GM12874 (cell line): Measurements from ENCODE around the gene PSMD12.

Source experiments
- CTCF ChIP-seq: IDR thresholded peaks from 2 replicates; pipeline ENCODE4 v1.5.1; 2011; ENCODE audit warnings: low read depth, mild to moderate bottlenecking, control low read depth, low read length, moderate library complexity; ENCODE audit not compliant: insufficient read depth

PSMD12 gene

DNA sequence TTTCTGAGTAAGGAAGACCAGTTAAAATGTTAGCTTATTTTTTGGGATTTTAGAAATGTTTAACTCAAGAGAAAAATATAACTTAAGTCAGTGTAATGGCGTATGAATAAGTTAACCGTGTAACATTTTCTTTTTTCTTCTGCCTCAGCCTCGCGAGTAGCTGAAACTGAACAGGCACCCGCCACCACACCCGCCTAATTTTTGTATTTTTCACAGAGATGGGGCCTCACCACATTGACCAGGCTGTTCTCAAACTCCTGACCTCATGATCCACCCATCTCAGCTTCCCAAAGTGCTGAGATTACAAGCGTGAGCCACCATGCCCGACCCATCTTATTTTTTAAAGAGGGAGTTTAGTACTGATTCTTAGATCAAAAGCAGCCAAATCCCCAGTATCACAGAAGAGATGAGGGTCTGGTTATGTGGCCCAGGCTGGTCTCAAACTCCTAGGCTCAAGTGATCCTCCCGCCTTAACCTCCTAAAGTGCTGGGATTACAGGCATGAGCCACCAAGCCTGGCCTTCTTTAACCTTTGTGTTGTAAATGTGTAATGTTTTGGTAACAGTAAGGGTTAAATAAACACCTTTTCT is 27.5 kb upstream of the PSMD12 start:
- TF ChIP-seq CTCF: no peak

DNA sequence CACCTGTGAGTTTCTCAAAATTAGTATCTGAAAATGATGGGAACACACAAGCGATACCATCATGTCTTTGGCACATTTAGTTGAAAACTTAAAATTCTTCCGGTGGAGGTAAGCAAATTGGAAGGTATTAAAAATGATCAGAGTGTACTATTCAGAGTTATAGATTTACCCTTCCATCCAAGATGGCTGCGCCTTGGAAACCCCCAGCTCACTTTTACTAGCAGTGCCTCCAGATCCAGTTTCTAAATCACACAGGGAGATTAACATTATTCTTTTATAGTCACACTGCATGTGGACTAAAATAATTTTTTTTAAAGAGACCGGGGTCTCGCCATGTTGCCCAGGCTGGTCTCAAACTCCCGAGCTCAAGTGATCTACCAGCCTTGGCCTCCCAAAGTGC is 25.7 kb upstream of the PSMD12 start:
- TF ChIP-seq CTCF: no peak

DNA sequence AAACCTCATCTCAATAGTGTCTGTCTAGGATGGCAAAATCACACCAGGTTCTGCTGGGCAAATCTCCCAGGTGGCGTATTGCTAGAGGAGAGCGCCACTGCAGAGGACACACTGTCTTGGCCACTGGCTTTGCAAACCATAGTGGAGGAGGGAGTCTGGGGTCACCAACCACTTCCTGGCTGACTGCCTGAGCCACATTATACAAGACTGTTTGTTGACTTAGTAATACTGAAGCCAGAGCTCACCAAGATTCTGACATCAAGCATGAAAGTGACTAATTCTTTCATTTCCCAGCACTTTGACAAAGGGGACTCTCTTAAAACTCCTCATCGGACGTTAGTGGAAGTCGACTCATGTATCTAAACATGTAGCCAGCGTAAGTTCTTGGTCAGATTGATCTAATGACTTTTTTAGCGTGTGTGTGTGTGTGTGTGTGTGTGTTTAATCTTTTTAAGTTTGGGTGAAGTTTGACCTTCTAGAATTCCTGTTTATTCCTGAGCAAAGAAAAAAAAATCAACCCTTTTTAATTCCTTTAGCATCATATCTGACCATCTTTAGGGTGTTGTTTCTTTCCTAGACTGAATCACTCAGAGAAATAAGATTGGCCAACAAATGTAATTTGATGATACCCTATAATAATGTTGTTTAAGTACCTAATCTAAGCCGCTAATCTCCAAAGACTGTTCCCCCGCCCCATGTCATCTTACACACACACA is 24.4 kb upstream of the PSMD12 start:
- no peak for TF ChIP-seq CTCF

DNA sequence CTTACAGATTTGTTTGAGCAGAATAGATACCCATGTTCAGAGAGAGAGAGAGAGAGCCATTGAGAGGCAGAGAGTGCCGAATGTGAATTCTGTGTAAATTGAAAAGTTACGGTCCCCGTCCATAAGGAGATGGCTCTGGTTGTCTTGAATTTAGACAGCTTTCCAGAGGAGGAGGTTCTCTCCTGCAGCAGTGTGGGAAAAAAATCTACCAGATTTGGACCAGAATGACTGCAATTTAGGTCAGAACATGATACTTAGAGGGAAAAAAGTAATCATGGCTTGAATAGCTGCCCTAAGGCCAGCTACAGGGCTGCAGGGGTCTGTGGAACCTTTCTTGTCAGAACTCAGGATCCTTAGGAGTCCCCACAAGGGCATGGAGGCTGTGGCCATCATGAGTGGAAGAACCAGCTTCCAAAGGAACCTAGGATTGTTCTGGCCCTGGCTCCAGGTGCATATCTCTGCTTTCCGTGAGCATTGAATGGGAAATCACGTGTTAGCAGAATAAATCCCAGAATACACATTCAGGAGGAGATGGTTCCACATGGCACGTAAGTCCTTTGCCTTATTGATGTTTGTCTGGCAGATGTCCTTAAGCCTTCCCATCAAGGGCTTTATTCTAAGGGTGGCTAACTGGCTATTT is 23.7 kb upstream of the PSMD12 start:
- no peak for TF ChIP-seq CTCF

DNA sequence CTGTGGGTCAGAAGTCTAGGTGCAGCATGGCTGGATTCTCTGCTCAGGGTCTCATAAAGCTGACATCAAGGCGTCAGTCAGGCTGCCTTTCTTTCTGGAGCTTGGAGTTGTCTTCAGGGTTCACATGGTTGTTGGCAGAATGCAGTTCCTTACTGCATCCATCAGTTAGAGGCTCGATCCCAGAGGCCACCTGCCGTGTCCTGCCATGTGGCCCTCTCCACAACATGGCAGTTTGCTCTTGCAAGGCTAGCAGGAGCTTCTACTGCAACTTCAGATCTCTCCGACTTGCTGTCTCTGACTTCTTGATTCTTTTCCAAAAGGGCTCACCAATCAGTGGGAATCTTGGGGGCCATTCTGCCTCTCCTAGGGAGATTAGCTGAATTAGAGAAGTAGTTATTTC is 22.6 kb upstream of the PSMD12 start:
- no peak for TF ChIP-seq CTCF

GRCh38 chr17:67386965-67387551 is 20.7 kb upstream of the PSMD12 start:
- TF ChIP-seq CTCF: peak; percentile 72
